Posterior vena cava (tissue), 2 donors: ENCODE measurements around the gene OR8G5. TPM values are rescaled to one million over a fixed set of nuclear protein-coding genes. Genes with fewer than 3 reads are reported as not detected.

Source experiments
- DNase-seq: peaks from one replicate; pipeline ENCODE4 v3.0.0-alpha.2; 2020; ENCODE audit warnings: low spot score
- intact Hi-C, 2 donors: fragments of 100-400 bp; cut with DNase I; formaldehyde crosslinking; loops; one replicate each; pipeline versions ENCODE4 v1.14.1 to v1.14.2; 2022 to 2023
- total RNA-seq, 2 donors: library from RNA; stranded (reverse); fragmentation: NEBNext Ultra II Directional; extraction: Animal tissue kit (Norgen Biotek cat#: 25700); gene quantifications; one replicate each; pipeline ENCODE4 v1.2.1, GENCODE V29; 2021
- donor health status: DM: yes; HTN: yes; CAD: no.
- donor health status: DM: yes; HTN: yes; CAD: no.

The OR8G5 gene
- total RNA-seq, 2 donors from 2014 or later: not detected

GRCh38 chr11:124277804-124278203 lies 21.6 kb downstream of the OR8G5 start:
- no peak for DNase-seq
- intact Hi-C loops: no loop called here

GRCh38 chr11:124278261-124278660 lies 22.1 kb downstream of the OR8G5 start:
- intact Hi-C loops: no loop called here

GRCh38 chr11:124285610-124286344 lies 29.6 kb downstream of the OR8G5 start:
- no peak for DNase-seq
- intact Hi-C loops: no loop called here

More at GRCh38 chr11:124278261-124278660, 22.1 kb downstream of the OR8G5 start:
- DNase-seq: no peak

- no peak for DNase-seq
- intact Hi-C loops: no loop called here
Measured at GRCh38 chr11:124294687-124295086, 38.5 kb downstream of the OR8G5 start.

- no peak for DNase-seq
- intact Hi-C loops: no loop called here
Measured at GRCh38 chr11:124296016-124296415, 39.8 kb downstream of the OR8G5 start.

GRCh38 chr11:124297921-124298320 lies 41.7 kb downstream of the OR8G5 start:
- DNase-seq: no peak
- intact Hi-C loops: no loop called here

GRCh38 chr11:124301548-124301947 lies 45.4 kb downstream of the OR8G5 start:
- intact Hi-C loops: no loop called here
- DNase-seq: no peak

GRCh38 chr11:124302347-124303125 lies 46.4 kb downstream of the OR8G5 start:
- DNase-seq: no peak
- intact Hi-C loops: no loop called here

GRCh38 chr11:124307093-124307492 lies 50.9 kb downstream of the OR8G5 start:
- no peak for DNase-seq
- intact Hi-C loops: no loop called here

- intact Hi-C loops: no loop called here
- DNase-seq: no peak
Measured at GRCh38 chr11:124310721-124311120, 54.5 kb downstream of the OR8G5 start.

- intact Hi-C loops: no loop called here
- DNase-seq: no peak
Measured at GRCh38 chr11:124311269-124311668, 55.1 kb downstream of the OR8G5 start.

- DNase-seq: no peak
- intact Hi-C loops: no loop called here
Measured at GRCh38 chr11:124311670-124312069, 55.5 kb downstream of the OR8G5 start.

- DNase-seq: no peak
- intact Hi-C loops: no loop called here
Measured at GRCh38 chr11:124313131-124313530, 57.0 kb downstream of the OR8G5 start.

GRCh38 chr11:124313849-124314248 lies 57.7 kb downstream of the OR8G5 start, which contains the start of gene OR8D1:
OR8D1 (minus strand) TSS chr11:124313949; CDS start chr11:124310766, 3,183 bp downstream.
- intact Hi-C loops: no loop called here

GRCh38 chr11:124315052-124315451 lies 58.9 kb downstream of the OR8G5 start:
- intact Hi-C loops: no loop called here
- DNase-seq: no peak

More at GRCh38 chr11:124313849-124314248, 57.7 kb downstream of the OR8G5 start, which contains the start of gene OR8D1:
- DNase-seq: no peak

Other genes starting within 250 kb of the OR8G5 start
- not detected for gene OR10G4, start 243.4 kb upstream of the OR8G5 start, total RNA-seq
- gene OR10G9, start 233.4 kb upstream of the OR8G5 start, total RNA-seq: not detected
- gene OR10G8, start 229.6 kb upstream of the OR8G5 start, total RNA-seq: not detected
- gene OR10G7, start 215.1 kb upstream of the OR8G5 start, total RNA-seq: not detected
- 10 to 100 TPM; 15.1 to 22.0 TPM for gene VWA5A, start 140.9 kb upstream of the OR8G5 start, total RNA-seq
- gene OR10D3, start 73.0 kb upstream of the OR8G5 start, total RNA-seq: not detected
- gene OR8G1, start 15.3 kb upstream of the OR8G5 start, total RNA-seq: not detected
- gene OR8D1, start 57.6 kb downstream of the OR8G5 start, total RNA-seq: not detected
- not detected for gene OR8D2, start 63.8 kb downstream of the OR8G5 start, total RNA-seq
- not detected for gene OR8B2, start 128.1 kb downstream of the OR8G5 start, total RNA-seq
- not detected for gene OR8B3, start 142.6 kb downstream of the OR8G5 start, total RNA-seq
- gene OR8B4, start 168.5 kb downstream of the OR8G5 start, total RNA-seq: not detected
- not detected for gene OR8B8, start 189.3 kb downstream of the OR8G5 start, total RNA-seq